ENCODE measurements around the gene EML1.

Gene EML1

GRCh38 chr14:99990268-99991170 lies 197.3 kb downstream of the EML1 start:
- no peak overlapping the region for H3K4me2 ChIP-seq
- H3K36me3 ChIP-seq: peaks cover 0 to 29% (median 16%) of the 10 kb centered on the region in 11 experiments; a peak in 16 of 22 replicates
- H3K4me3 ChIP-seq: no peak overlapping the region
- no peak overlapping the region for H3K9ac ChIP-seq
- TF ChIP-seq Cebpa-rat (IDR thresholded peaks at IDR 0.05): no peak
- H3K27me3 ChIP-seq: no peaks in the 10 kb centered on the region
- peaks cover 11 to 62% (median 49%) of the 10 kb centered on the region in 11 experiments for H3K9me3 ChIP-seq (replicated peaks in 1 of 11)
- H3K27ac ChIP-seq: no peak overlapping the region
- peaks cover 0 to 28% (median 0%) of the 10 kb centered on the region in 11 experiments; a peak in 6 of 22 replicates for H4K20me1 ChIP-seq
- peaks cover 0 to 7% (median 2%) of the 10 kb centered on the region in 10 experiments; a peak in 5 of 20 replicates for H3K4me1 ChIP-seq

- H3K9ac ChIP-seq: no peak overlapping the region
- peaks cover 7 to 62% (median 42%) of the 10 kb centered on the region in 11 experiments for H3K9me3 ChIP-seq (replicated peaks in 1 of 11)
- H3K4me2 ChIP-seq: no peak overlapping the region
- H3K36me3 ChIP-seq: peaks cover 0 to 26% (median 8%) of the 10 kb centered on the region in 11 experiments; a peak in 16 of 22 replicates
- peaks cover 0 to 8% (median 5%) of the 10 kb centered on the region in 10 experiments; a peak in 5 of 20 replicates for H3K4me1 ChIP-seq
- no peak overlapping the region for H3K27ac ChIP-seq
- H4K20me1 ChIP-seq: peaks cover 0 to 34% (median 0%) of the 10 kb centered on the region in 11 experiments; a peak in 6 of 22 replicates
- no peak for TF ChIP-seq Cebpa-rat (IDR thresholded peaks at IDR 0.05)
- H3K27me3 ChIP-seq: no peaks in the 10 kb centered on the region
- H3K4me3 ChIP-seq: no peak overlapping the region
These were observed 198.1 kb downstream of the EML1 start for GRCh38 chr14:99991331-99991730.
